Fibroblast of villous mesenchyme (primary cell): ENCODE measurements around the gene TBC1D4. TPM values are rescaled to one million over a fixed set of nuclear protein-coding genes. Genes with fewer than 3 reads are reported as not detected.

Experiments used
- DNase-seq: peaks from one replicate; pipeline ENCODE4 v3.0.0-alpha.2; 2010; ENCODE audit warnings: low read depth
- H3K4me3 ChIP-seq: 2 replicates; pipeline ENCODE4 v1.5.1; 2011; ENCODE audit warnings: low read depth, mild to moderate bottlenecking, low read length
- CTCF ChIP-seq: IDR thresholded peaks from 2 replicates; pipeline ENCODE4 v1.5.1; 2012; ENCODE audit warnings: low read depth, mild to moderate bottlenecking, low read length; ENCODE audit not compliant: insufficient read depth
- total RNA-seq: library from RNA; depleted of rRNA; stranded (reverse); fragments of >200 nt; gene quantifications from 2 replicates; pipeline ENCODE4 v1.2.3, GENCODE V29; 2012

TBC1D4 gene
- total RNA-seq, 1 donor, result 34.5 TPM

GRCh38 chr13:75426421-75426820 is 55.5 kb downstream of the TBC1D4 start:
- DNase-seq, result no peak
- TF ChIP-seq CTCF, result no peak
- H3K4me3 ChIP-seq, result no peak overlapping the region

DNA sequence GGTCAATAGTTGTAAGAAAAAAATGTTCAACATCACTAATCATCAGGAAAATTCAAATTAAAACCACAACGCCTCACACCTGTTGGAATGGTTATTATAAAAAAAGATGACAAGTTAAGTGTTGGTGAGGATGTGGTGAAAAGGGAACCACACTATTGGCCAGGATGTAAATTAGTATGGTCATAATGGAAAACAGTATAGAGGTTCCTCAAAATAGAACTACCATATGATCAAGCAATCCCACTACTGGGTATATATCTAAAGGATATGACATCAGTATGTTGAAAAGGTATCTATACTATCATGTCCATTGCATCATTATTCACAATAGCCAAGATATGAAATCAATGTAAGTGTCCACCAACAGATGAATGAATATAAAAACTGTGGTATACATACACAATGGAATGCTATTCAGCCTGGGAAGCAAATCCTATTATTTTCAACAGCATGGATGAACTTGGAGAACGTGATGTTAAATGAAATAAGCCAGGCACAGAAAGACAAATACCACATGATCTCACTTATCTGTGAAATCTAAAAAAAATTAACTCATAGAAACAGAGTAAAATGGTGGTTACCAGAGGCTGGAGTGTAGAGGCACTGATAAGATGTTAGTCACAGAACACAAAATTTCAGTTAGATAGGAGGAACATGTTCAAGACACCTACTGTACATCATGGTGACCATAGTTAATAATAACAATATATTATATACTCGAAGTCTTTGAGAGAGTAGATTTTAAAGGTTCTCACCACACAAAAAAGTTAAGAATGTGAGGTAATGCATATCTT is 56.6 kb downstream of the TBC1D4 start:
- H3K4me3 ChIP-seq, result no peak overlapping the region
- TF ChIP-seq CTCF, result no peak
- DNase-seq, result no peak

DNA sequence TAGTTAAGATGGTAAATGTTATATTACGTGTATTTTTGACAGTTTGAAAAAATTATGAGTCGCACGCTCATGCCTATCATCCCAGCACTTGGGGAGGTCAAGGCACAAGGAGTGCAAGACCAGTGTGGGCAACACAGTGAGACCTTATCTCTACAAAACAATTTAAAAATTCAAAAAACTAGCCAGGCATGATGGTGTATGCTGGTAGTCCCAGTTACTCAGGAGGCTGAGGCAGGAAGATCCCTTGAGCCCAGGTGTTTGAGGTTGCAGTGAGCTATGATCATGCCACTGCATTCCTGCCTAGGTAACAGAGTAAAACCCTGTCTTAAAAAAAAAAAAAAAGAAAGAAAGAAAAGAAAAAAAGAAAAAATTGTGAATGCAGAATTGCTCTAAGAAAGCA is 58.0 kb downstream of the TBC1D4 start:
- no peak for TF ChIP-seq CTCF
- H3K4me3 ChIP-seq, result no peak overlapping the region
- no peak for DNase-seq

DNA sequence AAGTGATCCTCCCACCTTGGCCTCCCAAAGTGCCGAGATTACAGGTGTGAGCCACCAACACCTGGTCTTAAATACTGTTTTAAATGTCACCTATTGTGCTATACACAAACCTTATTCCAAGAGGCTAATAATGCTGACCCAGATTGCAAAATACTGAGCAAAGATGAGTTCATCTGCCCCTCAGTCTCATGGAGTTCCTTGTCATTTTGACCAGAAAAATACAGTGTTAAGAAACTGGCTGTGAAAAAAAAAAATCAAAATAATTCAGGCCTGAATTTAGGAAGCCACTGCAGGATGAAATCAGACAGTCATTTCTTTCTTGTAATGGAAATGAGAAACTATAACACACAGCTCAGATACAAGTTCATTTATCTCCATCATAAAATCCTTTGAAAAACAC is 59.9 kb downstream of the TBC1D4 start:
- no peak for DNase-seq
- TF ChIP-seq CTCF, result no peak
- H3K4me3 ChIP-seq, result no peak overlapping the region

- no peak overlapping the region for H3K4me3 ChIP-seq
- DNase-seq, result no peak
- TF ChIP-seq CTCF, result no peak
Measured at GRCh38 chr13:75421133-75421532, 60.8 kb downstream of the TBC1D4 start.

- H3K4me3 ChIP-seq, result no peak overlapping the region
- no peak for DNase-seq
- no peak for TF ChIP-seq CTCF
Measured at GRCh38 chr13:75419656-75420055, 62.3 kb downstream of the TBC1D4 start.

DNA sequence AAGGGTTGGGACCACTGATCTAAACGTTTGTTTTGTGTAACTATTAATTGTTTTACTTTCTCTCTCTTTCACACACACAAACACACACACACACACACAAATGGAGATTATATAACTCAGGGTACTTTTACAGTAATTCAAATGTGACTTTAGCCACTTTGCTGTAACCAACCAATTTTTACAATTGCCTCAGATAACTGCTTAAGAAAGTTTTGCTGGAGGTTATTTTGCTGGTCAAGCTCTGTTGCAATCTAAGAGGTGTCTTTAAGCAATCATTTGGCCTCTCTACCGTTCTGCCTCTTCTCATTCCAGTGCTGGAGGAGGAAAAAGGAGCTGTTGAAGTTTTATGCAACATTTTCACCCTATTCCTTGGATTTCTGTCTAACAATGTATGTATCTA is 63.0 kb downstream of the TBC1D4 start:
- H3K4me3 ChIP-seq, result no peak overlapping the region
- TF ChIP-seq CTCF, result no peak
- peak; percentile 66 for DNase-seq
